Measurements from ENCODE around the gene GTF2E1.
"Not testable (repeated sequence)": the region's sequence is repeated elsewhere in the genome, so short reads cannot be mapped to it uniquely, and the experiment has no call there.

Gene GTF2E1

GRCh38 chr3:120749843-120750242 is 7.3 kb downstream of the GTF2E1 start:
- peaks cover 4% of the 10 kb centered on the region for H3K36me3 ChIP-seq (ENCODE audit: control insufficient read depth, insufficient read depth, low read length)

GRCh38 chr3:120752230-120752629 is 9.7 kb downstream of the GTF2E1 start:
- Histone ChIP-seq H3K27me3 (replicated peaks; ENCODE audit: control insufficient read depth, insufficient read depth, low read length) (no peaks in the 10 kb centered on the region), H3K36me3 (ENCODE audit: control insufficient read depth, insufficient read depth, low read length) (peaks cover 4% of the 10 kb centered on the region; the same call in 1 of the 2 replicates)

More at GRCh38 chr3:120749843-120750242, 7.3 kb downstream of the GTF2E1 start:
- H3K4me3 ChIP-seq (replicated peaks; ENCODE audit: low read depth, low read length) = no peak overlapping the region
- H3K27me3 ChIP-seq (replicated peaks; ENCODE audit: control insufficient read depth, insufficient read depth, low read length) = no peaks in the 10 kb centered on the region
- TF ChIP-seq CTCF (IDR thresholded peaks at IDR 0.05; ENCODE audit: insufficient read depth, low read length, poor library complexity, severe bottlenecking) = no peak
- no peak for DNase-seq (ENCODE audit: extremely low read depth, insufficient read length)

GRCh38 chr3:120752865-120753264 is 10.3 kb downstream of the GTF2E1 start:
- TF ChIP-seq CTCF (IDR thresholded peaks at IDR 0.05; ENCODE audit: insufficient read depth, low read length, poor library complexity, severe bottlenecking) = no peak
- Histone ChIP-seq H3K4me3 (replicated peaks; ENCODE audit: low read depth, low read length) (no peak overlapping the region), H3K27me3 (replicated peaks; ENCODE audit: control insufficient read depth, insufficient read depth, low read length) (no peaks in the 10 kb centered on the region), H3K36me3 (ENCODE audit: control insufficient read depth, insufficient read depth, low read length) (peaks cover 4% of the 10 kb centered on the region; the same call in 1 of the 2 replicates)
- DNase-seq (ENCODE audit: extremely low read depth, insufficient read length) = no peak

More at GRCh38 chr3:120752230-120752629, 9.7 kb downstream of the GTF2E1 start:
- no peak for TF ChIP-seq CTCF (IDR thresholded peaks at IDR 0.05; ENCODE audit: insufficient read depth, low read length, poor library complexity, severe bottlenecking)
- H3K4me3 ChIP-seq (replicated peaks; ENCODE audit: low read depth, low read length) = no peak overlapping the region
- no peak for DNase-seq (ENCODE audit: extremely low read depth, insufficient read length)

GRCh38 chr3:120753810-120754209 is 11.3 kb downstream of the GTF2E1 start:
- Histone ChIP-seq H3K4me3 (replicated peaks; ENCODE audit: low read depth, low read length) (no peak overlapping the region), H3K36me3 (ENCODE audit: control insufficient read depth, insufficient read depth, low read length) (peaks cover 4% of the 10 kb centered on the region; the same call in 1 of the 2 replicates), H3K27me3 (replicated peaks; ENCODE audit: control insufficient read depth, insufficient read depth, low read length) (no peaks in the 10 kb centered on the region)
- DNase-seq (ENCODE audit: extremely low read depth, insufficient read length) = no peak
- TF ChIP-seq CTCF (IDR thresholded peaks at IDR 0.05; ENCODE audit: insufficient read depth, low read length, poor library complexity, severe bottlenecking) = no peak

- DNase-seq (ENCODE audit: extremely low read depth, insufficient read length) = no peak
Measured at GRCh38 chr3:120756061-120756460, 13.5 kb downstream of the GTF2E1 start.

GRCh38 chr3:120758551-120758950 is 16.0 kb downstream of the GTF2E1 start:
- not testable (repeated sequence) for H3K27me3 ChIP-seq (replicated peaks; ENCODE audit: control insufficient read depth, insufficient read depth, low read length)

More at GRCh38 chr3:120756061-120756460, 13.5 kb downstream of the GTF2E1 start:
- H3K36me3 ChIP-seq (ENCODE audit: control insufficient read depth, insufficient read depth, low read length) = peaks cover under 1% of the 10 kb centered on the region; the same call in 1 of the 2 replicates
- no peak overlapping the region for H3K4me3 ChIP-seq (replicated peaks; ENCODE audit: low read depth, low read length)
- no peak for TF ChIP-seq CTCF (IDR thresholded peaks at IDR 0.05; ENCODE audit: insufficient read depth, low read length, poor library complexity, severe bottlenecking)
- H3K27me3 ChIP-seq (replicated peaks; ENCODE audit: control insufficient read depth, insufficient read depth, low read length) = no peaks in the 10 kb centered on the region

More at GRCh38 chr3:120758551-120758950, 16.0 kb downstream of the GTF2E1 start:
- DNase-seq (ENCODE audit: extremely low read depth, insufficient read length); H3K36me3 ChIP-seq (ENCODE audit: control insufficient read depth, insufficient read depth, low read length); H3K4me3 ChIP-seq (replicated peaks; ENCODE audit: low read depth, low read length): not testable (repeated sequence)

Measured in GM06990 (cell line).